Measurements from ENCODE around the gene GNG7.

GRCh38 chr19:2715470-2716274 lies 13.2 kb upstream of the GNG7 start:
- TF ChIP-seq CTCF (IDR thresholded peaks at IDR 0.05; ENCODE audit: low read depth, low read length, poor library complexity, severe bottlenecking) (no peak), EZH2phosphoT487 (IDR thresholded peaks at IDR 0.05; ENCODE audit: borderline replicate concordance, low read length) (no peak)

Measured in DOHH2 (cell line).